Ascending aorta (tissue), 2 donors: ENCODE measurements around the gene KLHDC8B. TPM values are rescaled to one million over a fixed set of nuclear protein-coding genes. Genes with fewer than 3 reads are reported as not detected.

ENCODE experiments used
- DNase-seq, 2 donors: peaks; one replicate each; pipeline ENCODE4 v3.0.0-alpha.2; 2019; ENCODE audit warnings: low spot score in 2 of 2
- H3K27ac ChIP-seq, 2 donors: fragments of 200-600 bp; sonication (generic); one replicate each; pipeline ENCODE4 v1.5.1; 2016 to 2017; ENCODE audit warnings: mild to moderate bottlenecking in 1 of 2
- H3K27me3 ChIP-seq: fragments of 200-600 bp; sonication (generic); one replicate; pipeline ENCODE4 v1.5.1; 2017
- H3K36me3 ChIP-seq, 2 donors: fragments of 200-600 bp; sonication (generic); one replicate each; pipeline ENCODE4 v1.5.1; 2016
- H3K4me1 ChIP-seq, 2 donors: fragments of 200-600 bp; sonication (generic); one replicate each; pipeline ENCODE4 v1.5.1; 2016 to 2017; ENCODE audit warnings: mild to moderate bottlenecking in 1 of 2
- H3K4me3 ChIP-seq, 2 donors: fragments of 200-600 bp; sonication (generic); one replicate each; pipeline ENCODE4 v1.5.1; 2016 to 2017; ENCODE audit warnings: mild to moderate bottlenecking in 1 of 2
- H3K9me3 ChIP-seq, 2 donors: fragments of 200-600 bp; sonication (generic); one replicate each; pipeline ENCODE4 v1.5.1; 2016
- intact Hi-C: fragments of 100-400 bp; cut with DNase I; formaldehyde crosslinking; loops from one replicate; pipeline ENCODE4 v1.15.1; 2023
- total RNA-seq: library from RNA; depleted of rRNA; stranded (reverse); fragments of >200 nt; gene quantifications from one replicate; pipeline ENCODE4 v1.1.0, GENCODE V29; 2016
- TF ChIP-seq, protein P1 (sequence below), 3 experiments: fragments of 200-600 bp in 2 of 3; fragments of 450-650 bp in 1 of 3; sonication (generic) in 2 of 3; IDR thresholded peaks; one replicate each; pipeline ENCODE4 v1.5.1; 2016 to 2019; ENCODE audit warnings: antibody characterized with exemption in 3 of 3, mild to moderate bottlenecking in 1 of 3, moderate library complexity in 1 of 3

Gene KLHDC8B
- total RNA-seq, 1 donor from 2014 or later, result 57.5 TPM

DNA sequence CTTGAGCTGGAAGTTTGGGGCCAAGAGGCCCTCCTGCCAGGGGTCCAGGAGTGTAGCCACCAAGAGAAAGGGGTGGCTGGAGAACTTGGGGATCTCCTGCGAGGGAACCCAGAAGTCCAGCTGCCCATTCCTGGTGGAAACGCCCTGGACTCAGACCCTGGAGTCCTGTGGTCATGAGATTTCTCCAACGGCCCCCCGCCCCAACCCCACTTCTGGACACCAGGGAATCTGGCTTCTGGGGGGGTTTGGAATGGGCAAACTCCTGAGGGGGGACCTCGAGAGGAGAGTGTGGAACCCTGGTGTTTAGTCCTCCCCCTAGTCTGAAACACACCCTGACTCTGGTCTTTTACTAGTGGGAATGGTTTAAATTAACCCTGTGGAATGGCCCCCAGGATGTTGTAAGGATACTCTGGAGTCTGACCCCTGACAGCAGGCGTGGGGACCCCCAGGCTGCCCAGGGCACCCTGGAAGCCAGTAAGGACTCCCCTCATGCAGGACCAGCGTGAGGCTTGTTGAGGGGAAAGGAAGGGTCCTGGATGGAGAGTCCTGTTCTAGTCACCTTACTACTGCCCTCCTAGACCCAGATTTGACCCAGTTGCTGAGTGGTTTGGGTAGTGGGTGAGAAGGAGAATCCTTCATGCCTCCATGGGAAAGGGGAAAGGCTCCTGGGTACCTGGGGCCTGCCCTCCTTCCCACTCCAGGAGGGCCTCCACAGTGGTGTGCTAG lies 540 bp downstream of the KLHDC8B start:
- Histone ChIP-seq H3K9me3 (no peaks in the 10 kb centered on the region), H3K4me1 (peaks cover 18 to 30% of the 10 kb centered on the region in 2 donors), H3K27ac (peak overlapping the region; percentile 82 to 92), H3K4me3 (peak overlapping the region; percentile 70 to 75), H3K27me3 (no peaks in the 10 kb centered on the region), H3K36me3 (peaks cover 12 to 13% of the 10 kb centered on the region in 2 donors)
- TF ChIP-seq, protein P1, sequence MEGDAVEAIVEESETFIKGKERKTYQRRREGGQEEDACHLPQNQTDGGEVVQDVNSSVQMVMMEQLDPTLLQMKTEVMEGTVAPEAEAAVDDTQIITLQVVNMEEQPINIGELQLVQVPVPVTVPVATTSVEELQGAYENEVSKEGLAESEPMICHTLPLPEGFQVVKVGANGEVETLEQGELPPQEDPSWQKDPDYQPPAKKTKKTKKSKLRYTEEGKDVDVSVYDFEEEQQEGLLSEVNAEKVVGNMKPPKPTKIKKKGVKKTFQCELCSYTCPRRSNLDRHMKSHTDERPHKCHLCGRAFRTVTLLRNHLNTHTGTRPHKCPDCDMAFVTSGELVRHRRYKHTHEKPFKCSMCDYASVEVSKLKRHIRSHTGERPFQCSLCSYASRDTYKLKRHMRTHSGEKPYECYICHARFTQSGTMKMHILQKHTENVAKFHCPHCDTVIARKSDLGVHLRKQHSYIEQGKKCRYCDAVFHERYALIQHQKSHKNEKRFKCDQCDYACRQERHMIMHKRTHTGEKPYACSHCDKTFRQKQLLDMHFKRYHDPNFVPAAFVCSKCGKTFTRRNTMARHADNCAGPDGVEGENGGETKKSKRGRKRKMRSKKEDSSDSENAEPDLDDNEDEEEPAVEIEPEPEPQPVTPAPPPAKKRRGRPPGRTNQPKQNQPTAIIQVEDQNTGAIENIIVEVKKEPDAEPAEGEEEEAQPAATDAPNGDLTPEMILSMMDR (IDR thresholded peaks at IDR 0.05), result no peak
- intact Hi-C loops, result loop anchor here (1.0 to 2.0 kb wide), 5 partner anchors 27 to 298 kb away; partner anchors contain the start of genes C3orf62, DAG1 and LAMB2
- DNase-seq, result no peak

DNA sequence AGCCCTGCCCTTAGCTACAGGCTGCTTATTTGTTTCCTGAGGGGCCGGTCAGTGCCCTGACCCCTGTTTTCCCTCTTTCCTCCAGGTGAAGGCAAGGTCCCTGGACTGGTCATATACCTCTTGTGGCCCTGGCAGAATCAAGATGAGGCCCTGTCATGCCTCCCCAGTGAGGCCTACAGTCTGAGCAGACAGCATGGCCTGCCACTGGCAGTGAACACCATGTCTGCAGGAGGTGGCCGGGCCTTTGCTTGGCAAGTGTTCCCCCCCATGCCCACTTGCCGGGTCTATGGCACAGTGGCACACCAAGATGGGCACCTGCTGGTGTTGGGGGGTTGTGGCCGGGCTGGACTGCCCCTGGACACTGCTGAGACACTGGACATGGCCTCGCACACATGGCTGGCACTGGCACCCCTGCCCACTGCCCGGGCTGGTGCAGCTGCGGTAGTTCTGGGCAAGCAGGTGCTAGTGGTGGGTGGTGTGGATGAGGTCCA lies 1.2 kb downstream of the KLHDC8B start:
- TF ChIP-seq, protein P1 (IDR thresholded peaks at IDR 0.05), result no peak
- DNase-seq, result no peak
- H3K27me3 ChIP-seq, result no peaks in the 10 kb centered on the region
- H3K36me3 ChIP-seq, result peaks cover 12 to 13% of the 10 kb centered on the region in 2 donors
- H3K9me3 ChIP-seq, result no peaks in the 10 kb centered on the region
- intact Hi-C loops, result loop anchor here (2.0 kb wide), 1 partner anchor 26 kb away; a partner anchor contains a TSS
- peak overlapping the region; percentile 70 to 75 for H3K4me3 ChIP-seq
- H3K27ac ChIP-seq, result peak overlapping the region; percentile 82 to 92
- H3K4me1 ChIP-seq, result peaks cover 18 to 30% of the 10 kb centered on the region in 2 donors

DNA sequence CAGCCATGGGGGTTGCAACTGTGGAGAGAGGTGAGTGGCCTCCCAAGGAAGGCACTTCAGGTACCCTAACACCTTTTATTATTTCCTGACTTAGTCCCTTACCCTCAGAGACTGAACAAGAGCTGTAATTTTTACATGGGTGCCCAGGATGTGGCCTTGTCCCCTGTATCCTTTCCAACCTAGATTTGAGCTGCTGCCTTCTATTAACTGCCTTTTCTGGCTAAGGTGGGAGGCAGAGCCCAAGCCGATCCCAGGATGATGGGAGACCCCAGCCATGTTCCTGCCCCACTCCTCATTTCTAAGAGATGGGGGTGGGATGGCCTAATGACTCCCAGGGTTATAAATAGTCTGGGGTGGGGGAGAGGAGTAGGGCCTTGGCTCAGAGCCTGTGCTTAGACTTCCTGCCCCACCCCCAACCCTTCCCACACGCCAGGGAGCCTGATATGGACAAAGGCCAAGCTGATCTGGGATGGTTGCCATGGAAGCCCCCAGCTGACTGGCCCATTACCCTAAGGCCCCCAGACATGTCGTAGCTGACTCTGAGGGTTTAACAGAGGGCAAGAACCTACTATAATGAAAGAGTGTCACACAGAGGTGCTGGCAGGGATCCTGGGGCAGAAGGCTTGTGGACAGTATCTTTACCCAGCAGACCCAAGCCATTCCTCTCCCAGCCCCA lies 1.9 kb downstream of the KLHDC8B start:
- DNase-seq, result no peak
- H3K36me3 ChIP-seq, result peaks cover 12 to 13% of the 10 kb centered on the region in 2 donors
- H3K4me3 ChIP-seq, result peak overlapping the region; percentile 70 to 75
- no peaks in the 10 kb centered on the region for H3K9me3 ChIP-seq
- peaks cover 18 to 30% of the 10 kb centered on the region in 2 donors for H3K4me1 ChIP-seq
- peak overlapping the region; percentile 82 to 92 for H3K27ac ChIP-seq
- intact Hi-C loops, result loop anchor here (2.0 kb wide), 1 partner anchor 26 kb away; a partner anchor contains a TSS
- no peaks in the 10 kb centered on the region for H3K27me3 ChIP-seq
- TF ChIP-seq, protein P1 (IDR thresholded peaks at IDR 0.05), result no peak

DNA sequence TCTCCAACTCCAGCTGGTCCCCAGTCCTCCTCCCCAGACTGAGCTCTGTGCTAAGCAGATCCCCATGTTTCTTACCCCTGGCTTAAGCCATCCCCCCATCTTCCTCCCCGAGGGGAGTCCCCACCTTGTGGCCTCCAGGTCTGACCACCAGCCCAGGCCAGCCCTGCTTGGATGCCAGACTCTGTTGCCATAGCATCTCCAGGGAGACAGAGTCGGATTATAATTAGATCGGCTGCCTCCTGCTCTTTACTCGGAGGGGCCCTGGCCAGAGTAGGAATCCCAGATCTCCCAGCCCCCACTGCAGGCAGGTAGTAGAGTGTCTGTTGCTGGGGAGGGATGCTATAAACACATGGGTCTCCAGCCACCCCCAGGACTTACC lies 2.4 kb downstream of the KLHDC8B start:
- intact Hi-C loops, result loop anchor here (2.0 kb wide), 1 partner anchor 25 kb away; a partner anchor contains a TSS
- Histone ChIP-seq H3K27ac (peak overlapping the region; percentile 82 to 92), H3K9me3 (no peaks in the 10 kb centered on the region), H3K4me1 (peaks cover 18 to 30% of the 10 kb centered on the region in 2 donors), H3K27me3 (no peaks in the 10 kb centered on the region), H3K4me3 (peak overlapping the region; percentile 70 to 75), H3K36me3 (peaks cover 12 to 13% of the 10 kb centered on the region in 2 donors)
- no peak for DNase-seq
- TF ChIP-seq, protein P1 (IDR thresholded peaks at IDR 0.05), result no peak

DNA sequence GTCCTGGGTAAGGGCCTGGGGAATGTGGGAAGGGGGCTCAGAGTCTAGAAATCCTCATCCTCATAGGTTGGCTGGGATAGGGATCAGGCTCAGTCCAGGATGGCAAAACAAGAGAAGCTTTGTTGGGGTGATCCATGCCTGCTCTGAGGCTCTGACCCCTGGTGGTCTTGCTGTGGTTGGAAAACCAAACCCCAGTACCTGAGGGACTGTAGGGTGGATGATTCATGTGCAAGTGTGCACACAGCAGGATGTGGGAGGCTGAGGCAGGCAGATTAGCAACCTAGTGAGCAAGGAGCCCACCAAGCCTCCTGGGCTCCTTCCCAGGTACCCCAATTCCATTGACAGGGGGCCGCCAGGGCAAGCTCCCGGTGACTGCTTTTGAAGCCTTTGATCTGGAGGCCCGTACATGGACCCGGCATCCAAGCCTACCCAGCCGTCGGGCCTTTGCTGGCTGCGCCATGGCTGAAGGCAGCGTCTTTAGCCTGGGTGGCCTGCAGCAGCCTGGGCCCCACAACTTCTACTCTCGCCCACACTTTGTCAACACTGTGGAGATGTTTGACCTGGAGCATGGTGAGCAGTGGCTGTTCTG lies 3.1 kb downstream of the KLHDC8B start:
- Histone ChIP-seq H3K4me3 (peak overlapping the region in 1 of 2 donors; percentile 75), H3K9me3 (no peaks in the 10 kb centered on the region), H3K4me1 (peaks cover 18 to 30% of the 10 kb centered on the region in 2 donors), H3K27me3 (no peaks in the 10 kb centered on the region), H3K27ac (peak overlapping the region; percentile 82 to 92), H3K36me3 (peaks cover 12 to 13% of the 10 kb centered on the region in 2 donors)
- TF ChIP-seq, protein P1 (IDR thresholded peaks at IDR 0.05), result no peak
- intact Hi-C loops, result no loop called here
- DNase-seq, result no peak
